Left ventricle myocardium inferior (tissue), 1 donor: ENCODE measurements around the gene UFL1. TPM values are rescaled to one million over a fixed set of nuclear protein-coding genes. Genes with fewer than 3 reads are reported as not detected.

Experiments
- DNase-seq: peaks from one replicate; pipeline ENCODE4 v3.0.0-alpha.2; 2020
- H3K27ac ChIP-seq: fragments of 200-600 bp; replicated peaks from 2 replicates; pipeline ENCODE4 v1.8.0; 2021
- H3K27me3 ChIP-seq: fragments of 200-600 bp; 2 replicates; pipeline ENCODE4 v1.8.0; 2021; ENCODE audit warnings: low read depth
- H3K36me3 ChIP-seq: fragments of 200-600 bp; 2 replicates; pipeline ENCODE4 v1.8.0; 2021
- H3K4me1 ChIP-seq: fragments of 200-600 bp; 2 replicates; pipeline ENCODE4 v1.8.0; 2021
- H3K4me3 ChIP-seq: fragments of 200-600 bp; 2 replicates; pipeline ENCODE4 v1.8.0; 2021; ENCODE audit warnings: mild to moderate bottlenecking, moderate library complexity
- H3K9me3 ChIP-seq: fragments of 200-600 bp; replicated peaks from 2 replicates; pipeline ENCODE4 v1.8.0; 2021
- intact Hi-C: fragments of 100-400 bp; cut with micrococcal nuclease; formaldehyde crosslinking; loops from one replicate; pipeline ENCODE4 v1.11.0; 2022
- total RNA-seq: library from RNA; stranded (reverse); fragmentation: NEBNext Ultra II Directional; extraction: Animal tissue kit (Norgen Biotek cat#: 25700); gene quantifications from one replicate; pipeline ENCODE4 v1.2.1, GENCODE V29; 2021
- TF ChIP-seq, protein P1 (sequence below): fragments of 200-600 bp; IDR thresholded peaks from 2 replicates; pipeline ENCODE4 v1.8.0; 2021; ENCODE audit warnings: antibody characterized with exemption, mild to moderate bottlenecking, borderline replicate concordance
- donor health status: DM: no; HTN: yes; CAD: no; lungs with severe emphysema.

UFL1 gene
- total RNA-seq, 1 donor from 2014 or later: 27.2 TPM

- Histone ChIP-seq H3K27me3 (no peaks in the 10 kb centered on the region), H3K4me1 (peaks cover 11% of the 10 kb centered on the region), H3K36me3 (peaks cover 93% of the 10 kb centered on the region), H3K9me3 (no peaks in the 10 kb centered on the region), H3K27ac (no peak overlapping the region), H3K4me3 (no peak overlapping the region)
- DNase-seq: no peak
- intact Hi-C loops: no loop called here
- TF ChIP-seq, protein P1, sequence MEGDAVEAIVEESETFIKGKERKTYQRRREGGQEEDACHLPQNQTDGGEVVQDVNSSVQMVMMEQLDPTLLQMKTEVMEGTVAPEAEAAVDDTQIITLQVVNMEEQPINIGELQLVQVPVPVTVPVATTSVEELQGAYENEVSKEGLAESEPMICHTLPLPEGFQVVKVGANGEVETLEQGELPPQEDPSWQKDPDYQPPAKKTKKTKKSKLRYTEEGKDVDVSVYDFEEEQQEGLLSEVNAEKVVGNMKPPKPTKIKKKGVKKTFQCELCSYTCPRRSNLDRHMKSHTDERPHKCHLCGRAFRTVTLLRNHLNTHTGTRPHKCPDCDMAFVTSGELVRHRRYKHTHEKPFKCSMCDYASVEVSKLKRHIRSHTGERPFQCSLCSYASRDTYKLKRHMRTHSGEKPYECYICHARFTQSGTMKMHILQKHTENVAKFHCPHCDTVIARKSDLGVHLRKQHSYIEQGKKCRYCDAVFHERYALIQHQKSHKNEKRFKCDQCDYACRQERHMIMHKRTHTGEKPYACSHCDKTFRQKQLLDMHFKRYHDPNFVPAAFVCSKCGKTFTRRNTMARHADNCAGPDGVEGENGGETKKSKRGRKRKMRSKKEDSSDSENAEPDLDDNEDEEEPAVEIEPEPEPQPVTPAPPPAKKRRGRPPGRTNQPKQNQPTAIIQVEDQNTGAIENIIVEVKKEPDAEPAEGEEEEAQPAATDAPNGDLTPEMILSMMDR: no peak
Observed at GRCh38 chr6:96528193-96528592, 6.6 kb downstream of the UFL1 start.

DNA sequence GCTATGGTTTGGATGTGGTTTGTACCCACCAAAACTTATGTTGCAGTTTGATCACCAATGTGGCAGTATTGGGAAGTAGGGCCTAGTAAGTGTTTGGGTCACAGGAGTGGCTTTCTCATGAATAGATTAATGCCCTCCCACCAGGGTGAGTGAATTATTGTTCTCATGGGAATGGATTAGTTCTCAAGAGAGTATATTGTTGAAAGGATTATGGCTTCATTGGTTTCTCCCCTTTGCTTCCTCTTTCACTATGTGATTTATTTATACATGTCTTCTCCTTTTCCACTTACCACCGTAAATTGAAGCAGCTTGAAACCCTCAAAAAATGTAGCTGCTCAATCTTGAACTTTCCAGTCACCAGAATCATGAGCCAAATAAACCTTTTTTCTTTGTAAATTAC is 10.8 kb downstream of the UFL1 start:
- Histone ChIP-seq H3K4me3 (no peak overlapping the region), H3K27me3 (no peaks in the 10 kb centered on the region), H3K36me3 (peaks cover 82% of the 10 kb centered on the region), H3K9me3 (no peaks in the 10 kb centered on the region), H3K4me1 (no peaks in the 10 kb centered on the region), H3K27ac (no peak overlapping the region)
- TF ChIP-seq, protein P1: no peak
- DNase-seq: no peak
- intact Hi-C loops: no loop called here

GRCh38 chr6:96537726-96538125 is 16.1 kb downstream of the UFL1 start:
- no peak for DNase-seq
- no peaks in the 10 kb centered on the region for H3K4me1 ChIP-seq
- TF ChIP-seq, protein P1: no peak
- intact Hi-C loops: no loop called here
- peaks cover 73% of the 10 kb centered on the region for H3K36me3 ChIP-seq
- H3K9me3 ChIP-seq: no peaks in the 10 kb centered on the region
- no peak overlapping the region for H3K4me3 ChIP-seq
- H3K27ac ChIP-seq: no peak overlapping the region
- H3K27me3 ChIP-seq: no peaks in the 10 kb centered on the region

DNA sequence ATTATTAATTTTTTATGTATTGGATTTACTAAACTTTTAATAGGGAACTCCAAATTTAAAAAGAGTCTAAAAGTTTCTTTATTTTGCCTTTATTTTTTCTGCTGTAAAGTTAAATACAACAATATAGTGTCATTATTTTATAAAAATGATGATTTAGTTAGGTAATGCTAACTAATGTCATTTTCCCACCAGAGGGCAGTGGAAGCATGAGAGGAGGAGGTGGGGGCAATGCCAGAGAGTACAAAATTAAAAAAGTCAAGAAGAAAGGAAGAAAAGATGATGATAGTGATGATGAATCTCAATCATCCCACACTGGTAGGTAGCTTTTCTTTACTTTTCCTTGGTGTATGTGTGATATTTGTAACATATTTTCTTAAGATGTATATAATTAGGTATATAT is 21.1 kb downstream of the UFL1 start:
- no peaks in the 10 kb centered on the region for H3K9me3 ChIP-seq
- H3K27me3 ChIP-seq: no peaks in the 10 kb centered on the region
- no peak for DNase-seq
- peaks cover 86% of the 10 kb centered on the region for H3K36me3 ChIP-seq
- TF ChIP-seq, protein P1: peak; percentile 42
- H3K27ac ChIP-seq: no peak overlapping the region
- no peaks in the 10 kb centered on the region for H3K4me1 ChIP-seq
- intact Hi-C loops: no loop called here
- H3K4me3 ChIP-seq: no peak overlapping the region

DNA sequence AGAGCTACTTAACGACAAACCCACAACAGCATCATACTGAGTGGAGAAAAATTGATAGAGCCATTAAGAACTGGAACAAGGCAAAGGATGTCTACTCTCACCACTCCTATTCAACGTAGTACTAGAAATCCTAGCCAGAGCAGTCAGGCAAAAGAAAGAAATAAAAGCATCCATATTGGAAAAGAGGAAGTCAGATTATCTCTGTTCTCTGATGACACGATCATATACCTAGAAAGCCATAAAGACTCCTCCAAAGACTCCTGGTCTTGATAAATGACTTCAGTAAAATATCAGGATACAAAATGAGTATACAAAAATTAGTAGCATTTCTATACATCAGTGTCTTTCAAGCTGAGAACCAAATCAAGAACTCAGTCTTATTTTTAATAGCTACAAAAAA is 24.3 kb downstream of the UFL1 start:
- H3K36me3 ChIP-seq: peaks cover 85% of the 10 kb centered on the region

More for the DNA sequence above, 24.3 kb downstream of the UFL1 start:
- no peak overlapping the region for H3K4me3 ChIP-seq
- DNase-seq: no peak
- no peak overlapping the region for H3K27ac ChIP-seq
- no peaks in the 10 kb centered on the region for H3K4me1 ChIP-seq
- no peaks in the 10 kb centered on the region for H3K27me3 ChIP-seq
- TF ChIP-seq, protein P1: no peak
- no peaks in the 10 kb centered on the region for H3K9me3 ChIP-seq
- intact Hi-C loops: no loop called here
